ENCODE data around the gene SEC11C. TPM values are rescaled to one million over a fixed set of nuclear protein-coding genes. Genes with fewer than 3 reads are reported as not detected.
A peak's percentile ranks its signal among the peaks of the same experiment; 100 is the strongest.

The SEC11C gene
- total RNA-seq, 4 donors from 2014 or later, result 25.9 to 48.0 (median 34.4) TPM

DNA sequence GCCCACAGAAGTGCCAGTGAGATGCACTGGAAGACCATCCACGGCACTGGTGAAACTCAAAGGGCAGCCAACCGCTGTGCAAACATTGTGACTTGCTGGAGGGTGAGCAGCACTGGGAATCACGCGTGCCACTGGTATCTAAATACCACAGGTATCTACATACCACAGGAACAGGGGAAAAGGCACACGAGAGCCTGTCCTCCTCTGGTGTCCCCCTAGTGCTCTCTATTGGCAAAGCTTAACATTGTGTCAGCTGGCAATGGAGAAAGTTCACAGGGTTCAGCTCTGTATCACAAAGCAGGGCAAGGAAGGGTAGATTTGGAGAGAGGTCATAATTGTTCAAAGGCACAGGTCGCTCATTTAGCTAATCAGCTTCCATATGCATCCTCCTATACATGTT lies 12.6 kb upstream of the SEC11C start:
- Histone ChIP-seq H3K36me3 (no peaks in the 10 kb centered on the region), H3K9me3 (no peaks in the 10 kb centered on the region), H3K4me3 (no peak overlapping the region), H3K4me1 (no peaks in the 10 kb centered on the region), H3K27me3 (peaks cover 25% of the 10 kb centered on the region), H3K27ac (no peak overlapping the region)
- DNase-seq (ENCODE audit: low spot score in 2 of 2), result no peak
- 74% methylated on average over 6 of the region's 6 CpGs for WGBS
- TF ChIP-seq, protein P1, sequence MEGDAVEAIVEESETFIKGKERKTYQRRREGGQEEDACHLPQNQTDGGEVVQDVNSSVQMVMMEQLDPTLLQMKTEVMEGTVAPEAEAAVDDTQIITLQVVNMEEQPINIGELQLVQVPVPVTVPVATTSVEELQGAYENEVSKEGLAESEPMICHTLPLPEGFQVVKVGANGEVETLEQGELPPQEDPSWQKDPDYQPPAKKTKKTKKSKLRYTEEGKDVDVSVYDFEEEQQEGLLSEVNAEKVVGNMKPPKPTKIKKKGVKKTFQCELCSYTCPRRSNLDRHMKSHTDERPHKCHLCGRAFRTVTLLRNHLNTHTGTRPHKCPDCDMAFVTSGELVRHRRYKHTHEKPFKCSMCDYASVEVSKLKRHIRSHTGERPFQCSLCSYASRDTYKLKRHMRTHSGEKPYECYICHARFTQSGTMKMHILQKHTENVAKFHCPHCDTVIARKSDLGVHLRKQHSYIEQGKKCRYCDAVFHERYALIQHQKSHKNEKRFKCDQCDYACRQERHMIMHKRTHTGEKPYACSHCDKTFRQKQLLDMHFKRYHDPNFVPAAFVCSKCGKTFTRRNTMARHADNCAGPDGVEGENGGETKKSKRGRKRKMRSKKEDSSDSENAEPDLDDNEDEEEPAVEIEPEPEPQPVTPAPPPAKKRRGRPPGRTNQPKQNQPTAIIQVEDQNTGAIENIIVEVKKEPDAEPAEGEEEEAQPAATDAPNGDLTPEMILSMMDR (IDR thresholded peaks at IDR 0.05), result no peak
- TF ChIP-seq POLR2AphosphoS5 (IDR thresholded peaks at IDR 0.05), result no peak
- no peak for TF ChIP-seq EP300 (IDR thresholded peaks at IDR 0.05)
- no peak for TF ChIP-seq POLR2A (IDR thresholded peaks at IDR 0.05)

DNA sequence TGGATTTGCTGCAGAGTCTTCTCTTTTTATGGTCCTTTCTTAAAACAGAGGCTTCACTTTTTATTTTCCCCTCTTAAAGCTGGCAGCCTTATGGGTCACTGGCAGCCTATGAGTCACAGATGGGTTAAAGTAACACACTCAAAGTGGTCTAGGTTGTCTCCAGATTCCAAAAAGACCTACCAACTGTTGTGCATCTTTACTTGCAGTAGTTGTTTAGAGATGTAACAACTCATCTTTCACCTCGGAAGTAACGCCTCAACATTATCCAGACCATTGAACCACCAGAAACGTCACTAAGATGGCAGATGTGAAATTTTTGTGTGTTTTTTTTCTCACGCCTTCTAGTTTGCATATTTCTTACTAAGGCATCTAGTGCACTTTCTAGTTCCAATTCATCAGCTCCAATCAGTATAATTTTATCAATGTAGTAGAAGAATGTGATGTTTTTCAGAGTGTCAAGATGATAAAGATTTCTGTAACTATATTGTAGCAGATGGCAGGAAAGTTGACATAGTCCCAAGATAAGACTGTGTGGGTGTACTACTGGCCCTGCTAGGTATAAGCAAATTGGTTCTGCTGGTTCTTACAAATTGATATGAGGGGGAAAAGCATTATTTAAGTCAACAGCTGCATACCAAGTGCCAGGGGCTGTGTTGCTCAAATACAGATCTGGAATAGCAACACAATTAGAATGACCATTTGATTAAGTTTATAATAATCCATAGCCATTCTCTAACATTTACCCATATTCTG lies 9.6 kb upstream of the SEC11C start:
- 67% methylated on average over 4 of the region's 4 CpGs for WGBS
- Histone ChIP-seq H3K9me3 (no peaks in the 10 kb centered on the region), H3K36me3 (no peaks in the 10 kb centered on the region), H3K4me3 (no peak overlapping the region), H3K27me3 (peaks cover 52% of the 10 kb centered on the region), H3K27ac (no peak overlapping the region), H3K4me1 (no peaks in the 10 kb centered on the region)
- TF ChIP-seq POLR2A (IDR thresholded peaks at IDR 0.05), result no peak
- no peak for TF ChIP-seq POLR2AphosphoS5 (IDR thresholded peaks at IDR 0.05)
- TF ChIP-seq EP300 (IDR thresholded peaks at IDR 0.05), result no peak
- TF ChIP-seq, protein P1 (IDR thresholded peaks at IDR 0.05), result no peak
- no peak for DNase-seq (ENCODE audit: low spot score in 2 of 2)

DNA sequence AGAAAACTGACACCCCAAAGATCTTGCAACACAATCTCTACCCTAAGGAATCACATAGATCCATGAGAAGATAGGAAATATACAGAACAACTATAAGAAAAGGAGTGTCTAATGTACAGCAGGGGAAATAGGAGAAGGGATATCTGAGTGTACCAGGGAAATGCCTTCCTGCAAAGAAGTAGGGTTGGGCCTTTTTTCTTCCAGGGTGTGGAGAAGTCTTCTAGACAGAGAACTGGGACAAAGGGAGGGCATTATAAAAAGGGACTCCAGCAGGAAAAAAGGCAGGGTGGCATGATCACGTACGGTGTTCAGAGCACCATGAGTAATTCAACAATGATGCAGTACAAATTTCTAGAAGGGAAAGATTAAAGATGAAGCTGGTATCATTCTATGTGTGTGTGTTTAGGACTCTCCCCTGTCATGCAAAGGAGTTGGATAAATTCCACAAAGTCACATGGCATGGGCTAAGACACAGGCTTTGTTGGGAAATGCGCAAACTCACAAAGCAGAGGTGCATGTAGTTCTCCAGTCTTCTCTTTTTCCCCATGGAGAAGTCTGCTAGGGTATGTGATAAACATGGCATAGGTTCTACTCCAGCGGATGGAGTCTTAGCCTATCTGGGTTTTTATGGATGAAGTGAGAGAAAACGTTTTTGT lies 6.7 kb upstream of the SEC11C start:
- Histone ChIP-seq H3K27me3 (peaks cover 46% of the 10 kb centered on the region), H3K9me3 (no peaks in the 10 kb centered on the region), H3K36me3 (no peaks in the 10 kb centered on the region), H3K27ac (no peak overlapping the region), H3K4me3 (no peak overlapping the region), H3K4me1 (no peaks in the 10 kb centered on the region)
- TF ChIP-seq POLR2AphosphoS5 (IDR thresholded peaks at IDR 0.05) (no peak), POLR2A (IDR thresholded peaks at IDR 0.05) (no peak), EP300 (IDR thresholded peaks at IDR 0.05) (no peak)
- TF ChIP-seq, protein P1 (IDR thresholded peaks at IDR 0.05), result no peak
- WGBS, result 71% methylated on average over 5 of the region's 5 CpGs
- no peak for DNase-seq (ENCODE audit: low spot score in 2 of 2)

DNA sequence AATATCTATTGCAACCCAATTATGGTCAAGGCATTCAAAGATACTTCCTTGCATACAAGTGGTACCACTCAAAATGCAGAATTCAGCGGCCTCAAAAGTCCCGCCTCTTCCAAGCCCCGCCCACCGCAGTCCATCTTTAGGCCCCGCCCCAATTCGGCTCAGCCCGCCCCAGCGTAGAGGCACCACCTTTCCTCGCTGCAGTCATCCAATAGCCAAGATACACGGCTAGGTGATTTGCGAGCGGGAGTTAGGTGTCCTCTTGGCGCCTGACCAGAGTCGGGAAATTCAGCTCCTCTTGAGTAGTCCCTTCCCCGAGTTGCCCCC lies 431 bp upstream of the SEC11C start:
- H3K4me1 ChIP-seq, result peaks cover 19% of the 10 kb centered on the region
- peak overlapping the region; percentile 87 for H3K27ac ChIP-seq
- H3K4me3 ChIP-seq, result peak overlapping the region; percentile 77
- H3K36me3 ChIP-seq, result no peaks in the 10 kb centered on the region
- no peaks in the 10 kb centered on the region for H3K9me3 ChIP-seq
- WGBS, result under 1% methylated on average over 13 of the region's 15 CpGs
- TF ChIP-seq EP300 (IDR thresholded peaks at IDR 0.05), result no peak
- TF ChIP-seq POLR2AphosphoS5 (IDR thresholded peaks at IDR 0.05), result no peak
- no peak for TF ChIP-seq POLR2A (IDR thresholded peaks at IDR 0.05)
- TF ChIP-seq, protein P1 (IDR thresholded peaks at IDR 0.05), result no peak
- peak; percentile 88 to 89 for DNase-seq (ENCODE audit: low spot score in 2 of 2)
- H3K27me3 ChIP-seq, result peaks cover 11% of the 10 kb centered on the region

DNA sequence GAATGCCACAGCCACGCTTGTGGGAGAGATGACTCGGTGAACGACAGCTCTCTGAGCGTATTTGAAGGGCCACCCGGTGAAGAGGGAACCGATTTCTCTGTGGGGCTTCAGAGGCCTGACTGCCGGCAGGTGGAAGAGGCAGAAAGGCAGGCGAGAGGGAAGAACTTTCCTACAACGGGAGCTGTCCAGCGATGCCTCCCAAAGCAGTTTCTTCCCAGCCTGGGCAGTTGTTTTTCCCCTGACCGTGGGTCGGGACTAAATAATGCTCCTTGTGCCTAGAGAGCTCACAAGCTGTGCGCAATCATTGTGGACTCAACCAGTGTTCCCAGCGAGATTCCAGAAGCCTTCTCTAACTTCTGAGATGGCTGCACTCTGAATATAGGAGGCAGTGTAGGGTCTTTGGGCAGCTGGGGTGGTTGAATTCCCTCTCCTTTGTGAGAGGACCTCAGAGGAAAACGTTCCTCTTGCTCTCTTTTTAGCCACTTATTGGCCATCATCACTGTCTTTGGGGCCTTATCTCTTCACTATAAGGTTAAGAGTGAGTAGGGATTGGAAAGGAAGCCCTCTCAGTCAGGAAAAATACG lies 710 bp downstream of the SEC11C start:
- Histone ChIP-seq H3K4me1 (peaks cover 19% of the 10 kb centered on the region), H3K27me3 (no peaks in the 10 kb centered on the region), H3K9me3 (no peaks in the 10 kb centered on the region), H3K4me3 (peak overlapping the region; percentile 77), H3K36me3 (no peaks in the 10 kb centered on the region), H3K27ac (peak overlapping the region; percentile 87)
- DNase-seq (ENCODE audit: low spot score in 2 of 2), result no peak
- WGBS, result 7% methylated on average over 14 of the region's 16 CpGs
- no peak for TF ChIP-seq EP300 (IDR thresholded peaks at IDR 0.05)
- no peak for TF ChIP-seq POLR2AphosphoS5 (IDR thresholded peaks at IDR 0.05)
- TF ChIP-seq POLR2A (IDR thresholded peaks at IDR 0.05), result no peak
- TF ChIP-seq, protein P1 (IDR thresholded peaks at IDR 0.05), result no peak
